H9 (cell line): ENCODE data around the gene USH2A. TPM values are rescaled to one million over a fixed set of nuclear protein-coding genes. Genes with fewer than 3 reads are reported as not detected.

Experiments
- DNase-seq: peaks from one replicate; pipeline ENCODE4 v3.0.0-alpha.2; 2017
- H2AFZ ChIP-seq: one replicate; pipeline ENCODE4 v1.6.1; 2013; ENCODE audit warnings: mild to moderate bottlenecking, low read length, control low read depth, moderate library complexity
- H2AK5ac ChIP-seq: 2 replicates; pipeline ENCODE4 v1.6.1; 2013; ENCODE audit warnings: low read length, control low read depth, mixed read lengths; ENCODE audit not compliant: insufficient read length
- H2BK120ac ChIP-seq: one replicate; pipeline ENCODE4 v1.6.1; 2013; ENCODE audit warnings: low read depth, mild to moderate bottlenecking, low read length, control low read depth, inconsistent platforms; ENCODE audit not compliant: poor library complexity, severe bottlenecking
- H2BK12ac ChIP-seq: 2 replicates; pipeline ENCODE4 v1.6.1; 2013; ENCODE audit warnings: low read length, control low read depth, mixed read lengths, low read depth; ENCODE audit not compliant: insufficient read length
- H2BK15ac ChIP-seq: 2 replicates; pipeline ENCODE4 v1.6.1; 2013; ENCODE audit warnings: low read depth, low read length, control low read depth
- H2BK20ac ChIP-seq: one replicate; pipeline ENCODE4 v1.6.1; 2013; ENCODE audit warnings: low read depth, mild to moderate bottlenecking, low read length, control low read depth, inconsistent platforms; ENCODE audit not compliant: poor library complexity, severe bottlenecking
- H2BK5ac ChIP-seq: 2 replicates; pipeline ENCODE4 v1.6.1; 2013; ENCODE audit warnings: low read length, control low read depth, mixed read lengths; ENCODE audit not compliant: insufficient read length
- H3K14ac ChIP-seq: 2 replicates; pipeline ENCODE4 v1.6.1; 2013; ENCODE audit warnings: low read length, control low read depth; ENCODE audit not compliant: insufficient read depth
- H3K18ac ChIP-seq: 2 replicates; pipeline ENCODE4 v1.6.1; 2013; ENCODE audit warnings: low read depth, mild to moderate bottlenecking, mixed read lengths, low read length, control low read depth; ENCODE audit not compliant: insufficient read length
- H3K23ac ChIP-seq: 2 replicates; pipeline ENCODE4 v1.6.1; 2013; ENCODE audit warnings: low read length, control low read depth, mixed read lengths, low read depth; ENCODE audit not compliant: insufficient read length
- H3K23me2 ChIP-seq: 2 replicates; pipeline ENCODE4 v1.6.1; 2013; ENCODE audit warnings: low read depth, mild to moderate bottlenecking, mixed read lengths, low read length, control low read depth; ENCODE audit not compliant: insufficient read length, poor library complexity, severe bottlenecking
- H3K27ac ChIP-seq: 2 replicates; pipeline ENCODE4 v1.5.1; 2013; ENCODE audit warnings: low read length, control low read depth, mixed read lengths, low read depth; ENCODE audit not compliant: insufficient read length
- H3K27me3 ChIP-seq: 2 replicates; pipeline ENCODE4 v1.6.1; 2013; ENCODE audit warnings: low read length, control low read depth, inconsistent platforms; ENCODE audit not compliant: insufficient read depth
- H3K4ac ChIP-seq: 2 replicates; pipeline ENCODE4 v1.6.1; 2013; ENCODE audit warnings: low read depth, mild to moderate bottlenecking, control low read depth, inconsistent platforms, low read length, moderate library complexity
- H3K4me1 ChIP-seq: 2 replicates; pipeline ENCODE4 v1.6.1; 2013; ENCODE audit warnings: low read length, control low read depth, inconsistent platforms; ENCODE audit not compliant: insufficient read depth
- H3K4me2 ChIP-seq: 2 replicates; pipeline ENCODE4 v1.6.1; 2013; ENCODE audit warnings: low read length, control low read depth, mixed read lengths; ENCODE audit not compliant: insufficient read length, insufficient read depth
- H3K56ac ChIP-seq: 2 replicates; pipeline ENCODE4 v1.6.1; 2013; ENCODE audit warnings: low read depth, mild to moderate bottlenecking, mixed read lengths, low read length, control low read depth; ENCODE audit not compliant: insufficient read length
- H3K79me1 ChIP-seq: 2 replicates; pipeline ENCODE4 v1.6.1; 2013; ENCODE audit warnings: low read depth, mild to moderate bottlenecking, moderate library complexity, low read length, control low read depth, inconsistent platforms; ENCODE audit not compliant: insufficient read depth, poor library complexity, severe bottlenecking
- H3K79me2 ChIP-seq: 2 replicates; pipeline ENCODE4 v1.6.1; 2013; ENCODE audit warnings: low read length, control low read depth, inconsistent platforms; ENCODE audit not compliant: insufficient read depth
- H3K9ac ChIP-seq: 2 replicates; pipeline ENCODE4 v1.6.1; 2013; ENCODE audit warnings: low read length, control low read depth, mixed read lengths; ENCODE audit not compliant: insufficient read length; ENCODE audit errors: extremely low read depth
- H3K9me3 ChIP-seq: one replicate; pipeline ENCODE4 v1.6.1; 2013; ENCODE audit warnings: low read depth, low read length, inconsistent platforms; ENCODE audit not compliant: control insufficient read depth
- H3T11ph ChIP-seq: one replicate; pipeline ENCODE4 v1.6.1; 2013; ENCODE audit warnings: mild to moderate bottlenecking, low read length, control low read depth, inconsistent platforms
- H4K20me1 ChIP-seq: one replicate; pipeline ENCODE4 v1.6.1; 2013; ENCODE audit not compliant: control insufficient read depth, insufficient read length, insufficient read depth
- H4K5ac ChIP-seq: 2 replicates; pipeline ENCODE4 v1.6.1; 2013; ENCODE audit warnings: low read depth, mild to moderate bottlenecking, mixed read lengths, low read length, control low read depth; ENCODE audit not compliant: insufficient read length
- H4K8ac ChIP-seq: replicated peaks from 2 replicates; pipeline ENCODE4 v1.6.1; 2013; ENCODE audit warnings: low read length, control low read depth, mixed read lengths, low read depth; ENCODE audit not compliant: insufficient read length
- H4K91ac ChIP-seq: 2 replicates; pipeline ENCODE4 v1.6.1; 2013; ENCODE audit warnings: low read depth, mild to moderate bottlenecking, moderate library complexity, mixed read lengths, low read length, control low read depth; ENCODE audit not compliant: insufficient read length
- H3K27ac Mint-ChIP-seq, 3 experiments: 2 replicates in 2 of 3; 3 replicates in 1 of 3; pipeline ENCODE4 v1.8.0; 2020 to 2021; ENCODE audit warnings: mixed read lengths in 3 of 3, mild to moderate bottlenecking in 1 of 3, moderate library complexity in 1 of 3
- H3K27me3 Mint-ChIP-seq: 2 replicates; pipeline ENCODE4 v1.8.0; 2021; ENCODE audit warnings: low read depth, mild to moderate bottlenecking, moderate library complexity, mixed read lengths
- H3K36me3 Mint-ChIP-seq, 3 experiments: 2 replicates in 2 of 3; 3 replicates in 1 of 3; pipeline ENCODE4 v1.8.0; 2020 to 2021; ENCODE audit warnings: low read depth in 3 of 3, mixed read lengths in 3 of 3; ENCODE audit not compliant: insufficient read depth in 1 of 3
- H3K4me1 Mint-ChIP-seq, 2 experiments: 2 replicates each; pipeline ENCODE4 v1.8.0; 2020; ENCODE audit warnings: mixed read lengths in 2 of 2
- H3K4me3 Mint-ChIP-seq, 2 experiments: 2 replicates in 1 of 2; 3 replicates in 1 of 2; pipeline ENCODE4 v1.8.0; 2020 to 2021; ENCODE audit warnings: mild to moderate bottlenecking in 2 of 2, mixed read lengths in 2 of 2, moderate library complexity in 1 of 2
- H3K9me3 Mint-ChIP-seq, 2 experiments: 2 replicates in 1 of 2; 3 replicates in 1 of 2; pipeline ENCODE4 v1.8.0; 2020; ENCODE audit warnings: mild to moderate bottlenecking in 2 of 2, mixed read lengths in 2 of 2, moderate library complexity in 1 of 2
- WGBS: extraction: QIAGEN DNeasy Blood & Tissue Kit; methylation state at CpG from one replicate; pipeline ENCODE4 v1.1.7; 2013; ENCODE audit warnings: missing lambda C conversion rate, low lambda C conversion rate, mixed read lengths; ENCODE audit not compliant: insufficient read length; ENCODE audit errors: extremely low coverage; 5-methylcytosine and 5-hydroxymethylcytosine counted together
- total RNA-seq: library from RNA; stranded (reverse); gene quantifications from 2 replicates; pipeline ENCODE4 v1.2.1, GENCODE V29; 2021
- TF ChIP-seq, protein P1 (sequence below): fragments of 200-600 bp; sonication (generic); conservative IDR thresholded peaks from 3 replicates; pipeline ENCODE4 v1.8.0; 2021; ENCODE audit warnings: antibody characterized with exemption, mild to moderate bottlenecking

The USH2A gene
- total RNA-seq, 1 experiment from 2014 or later = 0.11 TPM

DNA sequence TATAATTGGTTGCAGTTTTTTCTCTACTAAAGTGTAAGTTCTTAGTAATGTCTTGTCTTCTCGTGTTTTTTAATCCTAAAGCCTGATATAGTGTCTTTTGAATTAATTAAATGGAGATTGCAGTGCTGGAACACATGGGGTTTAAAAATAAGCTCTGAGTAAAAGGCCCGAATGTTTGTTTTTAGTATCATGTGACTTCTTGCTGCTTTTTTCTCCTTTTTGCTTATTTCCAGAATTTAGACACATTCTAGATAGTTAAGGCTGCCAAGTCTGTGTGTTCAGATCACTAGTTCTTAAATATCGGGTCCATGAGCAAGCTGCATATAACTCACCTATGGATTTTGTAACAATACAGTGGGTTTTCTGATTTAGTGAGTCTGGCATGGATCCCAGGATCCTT is 828.6 kb downstream of the USH2A start:
- H3K4me2 ChIP-seq = no peak overlapping the region

More for the DNA sequence above, 828.6 kb downstream of the USH2A start:
- Mint-ChIP-seq H3K27ac (peak overlapping the region in 1 of 3 experiments; percentile 56; a peak in 2 of 7 replicates), H3K27me3 (no peaks in the 10 kb centered on the region), H3K9me3 (no peaks in the 10 kb centered on the region), H3K36me3 (peaks cover 14 to 31% (median 23%) of the 10 kb centered on the region in 3 experiments; a peak in 6 of 7 replicates), H3K4me1 (peaks cover 18 to 20% of the 10 kb centered on the region in 2 experiments), H3K4me3 (no peak overlapping the region)
- H3K79me2 ChIP-seq = no peaks in the 10 kb centered on the region
- no peak overlapping the region for H2BK20ac ChIP-seq
- H2BK12ac ChIP-seq = no peak overlapping the region
- H2BK5ac ChIP-seq = no peak overlapping the region
- H3K9ac ChIP-seq = no peak overlapping the region
- no peak overlapping the region for H2AFZ ChIP-seq
- no peak overlapping the region for H3K4ac ChIP-seq
- no peak overlapping the region for H2AK5ac ChIP-seq
- TF ChIP-seq, protein P1, sequence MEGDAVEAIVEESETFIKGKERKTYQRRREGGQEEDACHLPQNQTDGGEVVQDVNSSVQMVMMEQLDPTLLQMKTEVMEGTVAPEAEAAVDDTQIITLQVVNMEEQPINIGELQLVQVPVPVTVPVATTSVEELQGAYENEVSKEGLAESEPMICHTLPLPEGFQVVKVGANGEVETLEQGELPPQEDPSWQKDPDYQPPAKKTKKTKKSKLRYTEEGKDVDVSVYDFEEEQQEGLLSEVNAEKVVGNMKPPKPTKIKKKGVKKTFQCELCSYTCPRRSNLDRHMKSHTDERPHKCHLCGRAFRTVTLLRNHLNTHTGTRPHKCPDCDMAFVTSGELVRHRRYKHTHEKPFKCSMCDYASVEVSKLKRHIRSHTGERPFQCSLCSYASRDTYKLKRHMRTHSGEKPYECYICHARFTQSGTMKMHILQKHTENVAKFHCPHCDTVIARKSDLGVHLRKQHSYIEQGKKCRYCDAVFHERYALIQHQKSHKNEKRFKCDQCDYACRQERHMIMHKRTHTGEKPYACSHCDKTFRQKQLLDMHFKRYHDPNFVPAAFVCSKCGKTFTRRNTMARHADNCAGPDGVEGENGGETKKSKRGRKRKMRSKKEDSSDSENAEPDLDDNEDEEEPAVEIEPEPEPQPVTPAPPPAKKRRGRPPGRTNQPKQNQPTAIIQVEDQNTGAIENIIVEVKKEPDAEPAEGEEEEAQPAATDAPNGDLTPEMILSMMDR = no peak
- H3K14ac ChIP-seq = no peak overlapping the region
- whole genome bisulfite sequencing = no CpG with 5 or more reads among the region's 3 CpGs
- no peak overlapping the region for H2BK120ac ChIP-seq
- no peak overlapping the region for H3T11ph ChIP-seq
- H3K27me3 ChIP-seq = no peaks in the 10 kb centered on the region
- DNase-seq = no peak
- no peaks in the 10 kb centered on the region for H3K9me3 ChIP-seq
- H4K5ac ChIP-seq = no peak overlapping the region
- no peaks in the 10 kb centered on the region for H4K20me1 ChIP-seq
- no peaks in the 10 kb centered on the region for H3K23me2 ChIP-seq
- H3K23ac ChIP-seq = no peak overlapping the region
- H3K56ac ChIP-seq = no peak overlapping the region
- no peak overlapping the region for H4K91ac ChIP-seq
- no peaks in the 10 kb centered on the region for H3K79me1 ChIP-seq
- no peak overlapping the region for H4K8ac ChIP-seq
- no peak overlapping the region for H2BK15ac ChIP-seq
- H3K4me1 ChIP-seq = no peaks in the 10 kb centered on the region
- H3K27ac ChIP-seq = no peak overlapping the region
- no peak overlapping the region for H3K18ac ChIP-seq
